K562 (cell line): ENCODE results near the gene CUL9. TPM values are rescaled to one million over a fixed set of nuclear protein-coding genes. Genes with fewer than 3 reads are reported as not detected.

ENCODE experiments used
- ATAC-seq: fragments of 200-7000 bp; cut with Tn5 transposase; 3 replicates; pipeline ENCODE4 v1.9.1; 2020; ENCODE audit warnings: moderate library complexity
- BruUV-seq: library from RNA; stranded (reverse); fragments of 400-500 nt; replicated peaks from 2 replicates; lab custom pipeline; 2021; lab: Mats Ljungman, UMichigan
- CTCF ChIA-PET: fragments of 300-600 bp; formaldehyde crosslinking; extraction: SDS; loops from one replicate; lab custom pipeline; 2021; ENCODE audit warnings: low intra/inter-chr PET ratio; lab: Yijun Ruan, JAX
- POLR2A ChIA-PET: fragments of 300-600, 350-650 bp; sonication (Branson Sonifier 250); formaldehyde crosslinking; extraction: SDS; loops from one replicate; lab custom pipeline; 2021; ENCODE audit warnings: antibody characterized with exemption, inconsistent platforms; lab: Yijun Ruan, JAX
- DNase-seq, 4 experiments: peaks; one replicate each; pipeline versions ENCODE4 v3.0.0 to v3.0.0-alpha.2; 2011 to 2018; ENCODE audit warnings: low spot score in 3 of 4, mixed read lengths in 3 of 4; ENCODE audit errors: extremely low read depth in 1 of 4
- FAIRE-seq: peaks from 2 replicates; lab custom pipeline; 2011; peaks lifted over from hg19 to GRCh38; lab: Jason Lieb, UNC
- H2AFZ ChIP-seq: 2 replicates; pipeline ENCODE4 v1.6.0; 2011; ENCODE audit warnings: low read depth, low read length, control low read depth, inconsistent platforms
- H3K27ac ChIP-seq: fragments of 200-600 bp; 3 replicates; pipeline ENCODE4 v1.8.0; 2011; ENCODE audit warnings: low read depth, mild to moderate bottlenecking, control low read depth, inconsistent platforms, low read length, moderate library complexity, mixed read lengths; ENCODE audit errors: extremely low read depth
- H3K27me3 ChIP-seq, 2 experiments: fragments of 300-600 bp in 1 of 2; 2 replicates in 1 of 2; 3 replicates in 1 of 2; pipeline versions ENCODE4 v1.6.0 to v1.8.0; 2011; ENCODE audit warnings: inconsistent platforms in 2 of 2, low read length in 2 of 2, mild to moderate bottlenecking in 1 of 2, mixed read lengths in 1 of 2, moderate library complexity in 1 of 2; ENCODE audit not compliant: control insufficient read depth in 2 of 2, insufficient read depth in 2 of 2
- H3K36me3 ChIP-seq: fragments of 300-600 bp; 3 replicates; pipeline ENCODE4 v1.8.0; 2011; ENCODE audit warnings: mild to moderate bottlenecking, low read length, inconsistent platforms; ENCODE audit not compliant: control insufficient read depth, insufficient read depth
- H3K4me1 ChIP-seq, 2 experiments: fragments of 200-600 bp in 1 of 2; replicated peaks in 1 of 2; 2 replicates in 1 of 2; 3 replicates in 1 of 2; pipeline versions ENCODE4 v1.5.1 to v1.8.0; 2011; ENCODE audit warnings: inconsistent platforms in 2 of 2, low read length in 2 of 2, mild to moderate bottlenecking in 1 of 2, mixed read lengths in 1 of 2, moderate library complexity in 1 of 2; ENCODE audit not compliant: control insufficient read depth in 2 of 2, insufficient read depth in 2 of 2
- H3K4me2 ChIP-seq: 2 replicates; pipeline ENCODE4 v1.6.1; 2011; ENCODE audit warnings: low read length, control low read depth, inconsistent platforms, mixed read lengths; ENCODE audit not compliant: insufficient read depth
- H3K4me3 ChIP-seq: fragments of 200-600 bp; sonication (generic), shearing (Covaris generic); 2 replicates; pipeline ENCODE4 v1.5.1; 2016; ENCODE audit warnings: control low read depth, inconsistent platforms
- H3K79me2 ChIP-seq: fragments of 200-600 bp; 3 replicates; pipeline ENCODE4 v1.8.0; 2011; ENCODE audit warnings: low read length, inconsistent platforms; ENCODE audit not compliant: control insufficient read depth, insufficient read depth
- H3K9ac ChIP-seq, 2 experiments: 2 replicates each; pipeline versions ENCODE4 v1.6.0 to v1.6.1; 2011; ENCODE audit warnings: low read depth in 2 of 2, low read length in 2 of 2, control low read depth in 1 of 2, inconsistent platforms in 1 of 2, mild to moderate bottlenecking in 1 of 2, mixed read lengths in 1 of 2; ENCODE audit not compliant: insufficient read depth in 1 of 2
- H3K9me1 ChIP-seq: one replicate; pipeline ENCODE4 v1.6.0; 2011; ENCODE audit warnings: inconsistent platforms, mild to moderate bottlenecking, low read length, moderate library complexity; ENCODE audit not compliant: control insufficient read depth, insufficient read depth
- H3K9me3 ChIP-seq: replicated peaks from 2 replicates; pipeline ENCODE4 v1.5.1; 2011; ENCODE audit warnings: low read depth, low read length, inconsistent platforms; ENCODE audit not compliant: control insufficient read depth, insufficient read depth
- H4K20me1 ChIP-seq: replicated peaks from 2 replicates; pipeline ENCODE4 v1.6.1; 2011; ENCODE audit warnings: low read length, inconsistent platforms, mixed read lengths; ENCODE audit not compliant: control insufficient read depth, insufficient read depth
- ATF2 ChIP-seq: sonication (generic); formaldehyde crosslinking; IDR thresholded peaks from 2 replicates; pipeline ENCODE4 v1.8.1; 2022; ENCODE audit warnings: missing genetic modification reagents
- GABPB1 ChIP-seq: sonication (generic); formaldehyde crosslinking; IDR thresholded peaks from 2 replicates; pipeline ENCODE4 v1.8.0; 2022; ENCODE audit warnings: mild to moderate bottlenecking, missing genetic modification reagents
- MBD1 ChIP-seq: fragments of 250-450 bp; sonication (Bioruptor Pico); IDR thresholded peaks from 2 replicates; pipeline ENCODE4 v1.8.0; 2022; ENCODE audit warnings: inconsistent platforms
- NCOA6 ChIP-seq: fragments of 450-650 bp; IDR thresholded peaks from 2 replicates; pipeline ENCODE4 v1.6.1; 2017; ENCODE audit warnings: mild to moderate bottlenecking
- POLR3G ChIP-seq: IDR thresholded peaks from 2 replicates; pipeline ENCODE4 v1.6.1; 2011; ENCODE audit not compliant: insufficient read length, insufficient replicate concordance; ENCODE audit errors: extremely low read depth
- PTTG1 ChIP-seq: fragments of 450-650 bp; IDR thresholded peaks from 2 replicates; pipeline ENCODE4 v1.6.1; 2016; ENCODE audit warnings: low read depth, mild to moderate bottlenecking, missing genetic modification characterization, missing compliant biosample characterization
- RFX1 ChIP-seq: fragments of 450-650 bp; IDR thresholded peaks from 2 replicates; pipeline ENCODE4 v1.6.1; 2016; ENCODE audit warnings: mild to moderate bottlenecking, moderate library complexity
- TOE1 ChIP-seq, 2 experiments: fragments of 450-650 bp in 1 of 2; sonication (generic) in 1 of 2; formaldehyde crosslinking in 1 of 2; IDR thresholded peaks; 2 replicates each; pipeline versions ENCODE4 v1.7.1 to v1.8.0; 2016 to 2022; ENCODE audit warnings: borderline replicate concordance in 2 of 2, mild to moderate bottlenecking in 2 of 2, antibody characterized with exemption in 1 of 2, inconsistent platforms in 1 of 2, low read depth in 1 of 2, missing genetic modification reagents in 1 of 2, moderate library complexity in 1 of 2
- ZFP1 ChIP-seq: fragments of 450-650 bp; formaldehyde crosslinking; IDR thresholded peaks from 2 replicates; pipeline ENCODE4 v1.4.0; 2020; ENCODE audit warnings: mild to moderate bottlenecking, mixed read lengths
- ZFPM2 ChIP-seq: fragments of 250-450 bp; sonication (Bioruptor Pico); IDR thresholded peaks from 2 replicates; pipeline ENCODE4 v1.5.1; 2022; ENCODE audit warnings: mild to moderate bottlenecking
- ZNF778 ChIP-seq: fragments of 450-650 bp; formaldehyde crosslinking; IDR thresholded peaks from 2 replicates; pipeline ENCODE4 v1.4.0; 2020; ENCODE audit warnings: mild to moderate bottlenecking, moderate library complexity
- WGBS: fragments of 100-300 bp; shearing (Covaris generic); methylation state at CpG from one replicate; pipeline ENCODE4 v1.1.6; 2016; ENCODE audit warnings: low coverage, mixed read lengths; ENCODE audit not compliant: insufficient coverage; ENCODE audit errors: missing lambda C conversion rate; 5-methylcytosine and 5-hydroxymethylcytosine counted together
- in situ Hi-C: fragments of 300-500 bp; cut with MboI; formaldehyde crosslinking; loops from 4 replicates; pipeline ENCODE4 v1.15.0; 2018; ENCODE audit warnings: inconsistent platforms, mixed read lengths
- intact Hi-C: fragments of 100-400 bp; cut with micrococcal nuclease; formaldehyde crosslinking; loops from 2 replicates; pipeline ENCODE4 v1.14.2; 2022
- polyA plus RNA-seq, 8 experiments: library from polyadenylated mRNA; depleted of rRNA in 4 of 8; stranded (reverse) in 5 of 8; unstranded in 3 of 8; fragments of >200 nt; fragmentation: Nextera tagmentation in 2 of 8; fragmentation: Illumina TruSeq in 1 of 8; extraction: Ambion mirVana in 2 of 8; extraction: Trizol in 1 of 8; gene quantifications; 2 replicates each; pipeline versions ENCODE4 v1.2.1 to v1.2.3, GENCODE V29; 2011 to 2014; ENCODE audit warnings: inconsistent platforms in 1 of 8, missing spikeins in 1 of 8
- total RNA-seq, 7 experiments: library from RNA; depleted of rRNA in 6 of 7; stranded (reverse); fragments of >200 nt in 6 of 7; fragmentation: Illumina TruSeq in 2 of 7; extraction: Trizol in 2 of 7; gene quantifications; 2 replicates each; pipeline versions ENCODE4 v1.2.1 to v1.2.3, GENCODE V29; 2011 to 2021; ENCODE audit warnings: low replicate concordance in 1 of 7
- TF ChIP-seq, protein P1 (sequence below): fragments of 250-450 bp; sonication (Bioruptor Pico); IDR thresholded peaks from 2 replicates; pipeline ENCODE4 v1.8.0; 2021; ENCODE audit warnings: mild to moderate bottlenecking, moderate library complexity
- TF ChIP-seq, protein P2 (sequence below), 2 experiments: fragments of 450-650 bp in 1 of 2; sonication (generic) in 1 of 2; formaldehyde crosslinking in 1 of 2; IDR thresholded peaks in 1 of 2; conservative IDR thresholded peaks in 1 of 2; 2 replicates each; pipeline versions ENCODE4 v1.6.1 to v1.8.1; 2016 to 2023; ENCODE audit warnings: mild to moderate bottlenecking in 2 of 2, moderate library complexity in 2 of 2, inconsistent platforms in 1 of 2, missing genetic modification reagents in 1 of 2
- TF ChIP-seq, protein P3 (sequence below): fragments of 250-450 bp; sonication (Bioruptor Pico); IDR thresholded peaks from 2 replicates; pipeline ENCODE4 v1.9.0; 2021; ENCODE audit warnings: mild to moderate bottlenecking

CUL9 gene
- total and polyA plus RNA-seq, 9 of the 15 experiments (the other 6 are each of a cell fraction or from before 2014, with no cell fraction given) = 0.50 to 20.7 (median 6.6) TPM

DNA sequence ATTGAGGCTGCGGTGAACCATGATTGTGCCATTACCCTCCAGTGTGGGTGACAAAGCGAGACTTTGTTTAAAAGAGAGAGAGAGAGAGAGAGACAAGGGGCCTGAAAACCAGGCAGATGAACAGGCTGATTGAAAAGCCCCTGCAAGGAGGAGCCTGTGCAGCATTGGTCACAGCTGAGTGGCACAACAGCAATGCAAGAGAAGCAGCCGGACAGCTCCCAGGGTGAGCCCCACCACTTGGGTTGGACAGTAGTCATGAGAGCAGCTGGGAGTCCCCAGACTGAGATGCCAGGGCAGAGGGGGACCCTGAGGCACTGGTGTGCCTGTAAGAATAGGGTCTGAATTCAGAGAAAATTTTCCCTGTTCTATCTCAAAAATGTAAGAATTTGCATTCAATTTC lies 37.1 kb downstream of the CUL9 start:
- CTCF ChIA-PET = no interaction called here
- TF ChIP-seq, protein P1, sequence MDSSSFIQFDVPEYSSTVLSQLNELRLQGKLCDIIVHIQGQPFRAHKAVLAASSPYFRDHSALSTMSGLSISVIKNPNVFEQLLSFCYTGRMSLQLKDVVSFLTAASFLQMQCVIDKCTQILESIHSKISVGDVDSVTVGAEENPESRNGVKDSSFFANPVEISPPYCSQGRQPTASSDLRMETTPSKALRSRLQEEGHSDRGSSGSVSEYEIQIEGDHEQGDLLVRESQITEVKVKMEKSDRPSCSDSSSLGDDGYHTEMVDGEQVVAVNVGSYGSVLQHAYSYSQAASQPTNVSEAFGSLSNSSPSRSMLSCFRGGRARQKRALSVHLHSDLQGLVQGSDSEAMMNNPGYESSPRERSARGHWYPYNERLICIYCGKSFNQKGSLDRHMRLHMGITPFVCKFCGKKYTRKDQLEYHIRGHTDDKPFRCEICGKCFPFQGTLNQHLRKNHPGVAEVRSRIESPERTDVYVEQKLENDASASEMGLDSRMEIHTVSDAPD (CRISPR knock-in tag) = no peak
- TF ChIP-seq ATF2 = no peak
- no peak for TF ChIP-seq RFX1
- no peak for TF ChIP-seq ZFP1
- no peak for TF ChIP-seq ZFPM2
- TF ChIP-seq GABPB1 (CRISPR knock-in tag) = no peak
- no peak for TF ChIP-seq MBD1
- TF ChIP-seq, protein P2, sequence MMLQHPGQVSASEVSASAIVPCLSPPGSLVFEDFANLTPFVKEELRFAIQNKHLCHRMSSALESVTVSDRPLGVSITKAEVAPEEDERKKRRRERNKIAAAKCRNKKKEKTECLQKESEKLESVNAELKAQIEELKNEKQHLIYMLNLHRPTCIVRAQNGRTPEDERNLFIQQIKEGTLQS (IDR thresholded peaks at IDR 0.05) = no peak
- TF ChIP-seq, protein P2 (CRISPR knock-in tag; conservative IDR thresholded peaks at IDR 0.05) = no peak
- no peak for TF ChIP-seq ZNF778
- TF ChIP-seq PTTG1 (tag) = no peak
- TF ChIP-seq TOE1 (IDR thresholded peaks at IDR 0.05; ENCODE audit: borderline replicate concordance) = no peak
- no peak for TF ChIP-seq TOE1 (CRISPR knock-in tag; IDR thresholded peaks at IDR 0.05; ENCODE audit: borderline replicate concordance, low read depth)
- no peak for TF ChIP-seq POLR3G
- TF ChIP-seq, protein P3, sequence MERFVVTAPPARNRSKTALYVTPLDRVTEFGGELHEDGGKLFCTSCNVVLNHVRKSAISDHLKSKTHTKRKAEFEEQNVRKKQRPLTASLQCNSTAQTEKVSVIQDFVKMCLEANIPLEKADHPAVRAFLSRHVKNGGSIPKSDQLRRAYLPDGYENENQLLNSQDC (CRISPR knock-in tag) = no peak
- no peak for TF ChIP-seq NCOA6

More for the DNA sequence above, 37.1 kb downstream of the CUL9 start:
- H3K9me3 ChIP-seq = no peaks in the 10 kb centered on the region
- in situ Hi-C loops (no loop called here), intact Hi-C loops (no loop called here)
- H3K9ac ChIP-seq = peak overlapping the region in 1 of 2 experiments; percentile 32; a peak in 1 of 4 replicates
- no peaks in the 10 kb centered on the region for H3K79me2 ChIP-seq
- no peak for ATAC-seq
- H3K4me2 ChIP-seq = no peak overlapping the region
- peaks cover 13% of the 10 kb centered on the region; the same call in 1 of the 3 replicates for H3K36me3 ChIP-seq
- H3K27ac ChIP-seq = no peak overlapping the region
- no peaks in the 10 kb centered on the region for H3K9me1 ChIP-seq
- POLR2A ChIA-PET = interaction anchor here (0.6 to 10.7 kb wide), 9 partner anchors 7 to 300 kb away, joined by 4 to 118 read pairs (median 7); partner anchors contain the start of genes CUL9 and DNPH1
- H3K27me3 ChIP-seq = no peaks in the 10 kb centered on the region
- no peak for DNase-seq
- H4K20me1 ChIP-seq = no peaks in the 10 kb centered on the region
- 79% methylated on average over 3 of the region's 3 CpGs for WGBS
- no peak for FAIRE-seq
- no peak overlapping the region for H3K4me3 ChIP-seq
- H3K4me1 ChIP-seq = peaks cover 12 to 28% of the 10 kb centered on the region in 2 experiments; a peak in 4 of 5 replicates
- no TSS peak for BruUV-seq
- H2AFZ ChIP-seq = no peak overlapping the region
